ENCODE measurements around the gene PDLIM3.

DNA sequence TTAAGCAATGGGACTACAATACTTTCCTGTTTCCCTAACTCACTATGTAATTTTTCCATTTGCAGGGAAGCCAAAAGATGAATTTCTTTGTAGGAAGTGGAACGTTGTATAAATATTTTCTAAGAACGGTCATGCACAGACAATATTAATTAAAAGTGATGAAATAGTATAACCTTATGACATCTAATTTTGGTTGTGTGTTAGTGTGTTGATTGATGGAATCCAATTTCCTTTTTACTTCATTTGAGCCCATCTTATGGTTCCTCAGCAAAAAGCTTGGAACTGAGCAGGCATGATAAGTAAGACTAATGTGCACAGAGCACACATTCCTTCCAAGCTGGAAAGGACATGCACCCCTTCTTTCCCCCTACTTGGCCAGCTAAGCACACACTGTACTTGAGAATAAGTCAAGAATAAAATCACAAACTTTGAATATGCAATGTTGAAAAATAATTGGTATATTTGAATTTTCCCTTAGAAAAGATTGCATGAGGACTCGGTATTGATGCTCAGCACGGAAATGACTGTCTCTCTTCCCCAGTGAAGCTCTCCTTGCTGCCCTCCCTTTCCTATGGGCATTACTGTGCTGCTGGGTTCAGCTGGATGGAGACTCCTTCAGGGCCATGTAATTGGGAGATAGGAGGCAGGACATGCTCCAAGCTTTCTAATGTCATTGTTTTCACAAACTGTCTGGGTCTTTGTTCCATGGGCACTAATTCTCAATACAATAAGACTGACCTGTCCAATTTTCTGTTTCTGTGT is 19.2 kb upstream of the PDLIM3 start:
- TF ChIP-seq, protein P1, sequence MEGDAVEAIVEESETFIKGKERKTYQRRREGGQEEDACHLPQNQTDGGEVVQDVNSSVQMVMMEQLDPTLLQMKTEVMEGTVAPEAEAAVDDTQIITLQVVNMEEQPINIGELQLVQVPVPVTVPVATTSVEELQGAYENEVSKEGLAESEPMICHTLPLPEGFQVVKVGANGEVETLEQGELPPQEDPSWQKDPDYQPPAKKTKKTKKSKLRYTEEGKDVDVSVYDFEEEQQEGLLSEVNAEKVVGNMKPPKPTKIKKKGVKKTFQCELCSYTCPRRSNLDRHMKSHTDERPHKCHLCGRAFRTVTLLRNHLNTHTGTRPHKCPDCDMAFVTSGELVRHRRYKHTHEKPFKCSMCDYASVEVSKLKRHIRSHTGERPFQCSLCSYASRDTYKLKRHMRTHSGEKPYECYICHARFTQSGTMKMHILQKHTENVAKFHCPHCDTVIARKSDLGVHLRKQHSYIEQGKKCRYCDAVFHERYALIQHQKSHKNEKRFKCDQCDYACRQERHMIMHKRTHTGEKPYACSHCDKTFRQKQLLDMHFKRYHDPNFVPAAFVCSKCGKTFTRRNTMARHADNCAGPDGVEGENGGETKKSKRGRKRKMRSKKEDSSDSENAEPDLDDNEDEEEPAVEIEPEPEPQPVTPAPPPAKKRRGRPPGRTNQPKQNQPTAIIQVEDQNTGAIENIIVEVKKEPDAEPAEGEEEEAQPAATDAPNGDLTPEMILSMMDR (IDR thresholded peaks at IDR 0.05), result no peak
- TF ChIP-seq POLR2A (IDR thresholded peaks at IDR 0.05), result no peak
